ENCODE measurements around the gene PTPRM. TPM values are rescaled to one million over a fixed set of nuclear protein-coding genes. Genes with fewer than 3 reads are reported as not detected.
"Not testable (repeated sequence)": the region's sequence is repeated elsewhere in the genome, so short reads cannot be mapped to it uniquely, and the experiment has no call there.

Gene PTPRM
- total RNA-seq, 1 donor from 2014 or later = 102 TPM

DNA sequence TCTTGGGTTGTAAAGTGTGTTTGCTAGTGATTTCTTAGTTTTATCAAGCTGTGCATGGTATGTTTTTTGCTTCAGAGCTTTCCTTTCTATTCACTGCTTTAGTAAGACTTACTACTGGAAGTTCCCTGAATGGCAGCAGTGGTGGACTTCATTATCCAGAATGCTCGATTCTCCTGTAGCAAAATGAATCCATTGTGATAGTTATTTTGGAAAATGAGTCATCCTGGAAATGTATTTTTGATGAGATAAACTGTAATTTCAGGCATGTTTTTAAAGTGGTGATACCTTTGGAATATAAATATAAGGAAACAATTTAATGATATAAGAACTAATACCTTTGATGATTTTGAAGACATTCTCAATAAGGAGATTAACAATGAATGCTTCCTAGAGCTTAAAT, 387.1 kb downstream of the PTPRM start:
- intact Hi-C loops (cut with DNase I) = loop anchor here (10.0 kb wide), 1 partner anchor 51 kb away; no protein-coding TSS in a partner anchor
- no peak for DNase-seq (ENCODE audit: missing footprints)
- ATAC-seq = no peak

DNA sequence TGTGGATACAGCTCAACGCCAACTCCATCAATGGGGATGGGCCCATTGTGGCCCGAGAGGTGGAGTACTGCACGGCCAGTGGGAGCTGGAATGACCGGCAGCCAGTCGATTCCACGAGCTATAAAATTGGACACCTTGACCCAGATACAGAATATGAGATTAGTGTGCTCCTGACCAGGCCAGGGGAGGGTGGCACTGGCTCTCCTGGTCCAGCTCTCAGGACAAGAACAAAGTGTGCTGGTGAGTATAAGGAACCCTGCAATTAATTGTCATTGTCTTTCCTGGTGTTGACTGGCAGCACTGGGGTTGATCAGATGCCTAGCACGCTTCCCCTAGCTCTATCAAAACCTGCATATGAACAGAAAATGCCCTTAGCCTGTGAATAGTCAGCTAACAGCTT, 388.1 kb downstream of the PTPRM start:
- intact Hi-C loops (cut with DNase I) = loop anchor here (10.0 kb wide), 1 partner anchor 50 kb away; no protein-coding TSS in a partner anchor
- ATAC-seq (no peak), DNase-seq (ENCODE audit: missing footprints) (no peak)

DNA sequence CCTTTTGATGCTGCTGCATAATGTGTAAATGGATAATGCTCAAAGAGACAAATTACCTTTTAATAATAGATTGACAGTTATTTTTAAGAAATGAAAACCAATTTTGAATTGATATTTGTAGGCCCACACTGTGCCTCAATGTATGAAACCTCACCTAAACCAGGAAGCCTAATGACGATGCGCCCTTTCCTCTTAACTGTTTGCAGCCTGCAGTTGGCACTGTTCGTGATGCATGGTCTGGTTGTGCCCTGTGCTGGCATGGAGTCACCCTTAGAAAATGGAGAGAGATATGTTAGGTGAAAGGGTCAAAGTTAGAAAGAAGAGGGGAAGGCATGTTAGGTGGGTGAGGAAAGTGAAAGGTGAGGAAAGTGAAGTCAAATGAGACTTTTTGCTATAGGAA, 390.2 kb downstream of the PTPRM start:
- ATAC-seq = peak; percentile 23
- intact Hi-C loops (cut with DNase I) = loop anchor here (10.0 kb wide), 1 partner anchor 48 kb away; no protein-coding TSS in a partner anchor

DNA sequence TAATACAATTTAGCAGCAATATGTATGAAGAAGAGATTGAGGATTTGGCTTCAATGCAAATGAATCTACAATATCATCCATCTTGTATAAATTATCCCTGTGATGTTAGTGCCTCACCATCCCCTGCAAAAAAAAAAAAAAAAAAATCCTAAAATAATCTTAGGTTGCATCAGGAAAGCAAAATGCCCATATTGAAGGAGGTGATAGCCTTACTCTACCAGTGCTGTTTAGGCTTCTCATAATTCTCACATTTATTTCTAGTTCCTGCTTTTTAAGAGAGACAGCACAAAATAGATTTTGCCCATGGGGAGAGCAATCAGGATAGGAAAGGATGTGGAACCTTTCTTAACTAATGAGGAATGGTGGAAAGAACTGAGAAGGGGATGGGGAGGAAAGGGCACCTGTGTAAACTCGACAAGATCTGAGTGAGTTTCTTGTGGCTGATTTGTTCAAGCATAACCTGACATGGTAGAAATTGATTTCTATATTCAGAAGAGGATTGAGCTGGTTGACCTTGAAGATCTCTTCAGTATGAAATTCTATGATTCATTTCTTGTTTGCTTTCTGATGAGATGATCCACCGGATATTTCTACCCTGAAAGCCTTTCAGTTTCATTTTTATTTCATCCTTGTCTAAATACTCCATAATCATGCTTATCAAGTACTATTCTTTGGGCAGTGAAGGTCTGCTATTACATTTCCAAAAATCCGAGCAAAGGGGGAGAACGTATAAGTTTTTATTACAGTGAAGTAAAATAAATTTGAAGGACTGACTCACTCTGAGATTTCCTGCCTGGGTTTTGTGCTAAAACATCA, 391.2 kb downstream of the PTPRM start:
- intact Hi-C loops (cut with DNase I) = loop anchor here (10.0 kb wide), 1 partner anchor 47 kb away; no protein-coding TSS in a partner anchor
- ATAC-seq (no peak), DNase-seq (ENCODE audit: missing footprints) (no peak)

More for the DNA sequence above, 390.2 kb downstream of the PTPRM start:
- DNase-seq (ENCODE audit: missing footprints) = no peak

DNA sequence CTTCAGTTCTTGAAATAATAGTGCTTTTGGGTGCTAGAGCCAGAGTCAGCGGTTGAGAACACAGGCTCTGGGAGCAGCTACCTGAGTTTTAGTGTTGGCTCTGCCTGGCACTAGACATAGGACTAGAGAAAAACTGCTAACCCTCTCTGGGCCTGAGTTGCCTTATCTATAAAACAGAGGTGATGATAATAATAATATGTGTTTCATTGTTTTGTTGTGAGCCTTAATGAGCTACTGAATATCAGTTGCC, 391.7 kb downstream of the PTPRM start:
- DNase-seq (ENCODE audit: missing footprints) (no peak), ATAC-seq (no peak)
- intact Hi-C loops (cut with DNase I) = loop anchor here (10.0 kb wide), 1 partner anchor 46 kb away; no protein-coding TSS in a partner anchor

DNA sequence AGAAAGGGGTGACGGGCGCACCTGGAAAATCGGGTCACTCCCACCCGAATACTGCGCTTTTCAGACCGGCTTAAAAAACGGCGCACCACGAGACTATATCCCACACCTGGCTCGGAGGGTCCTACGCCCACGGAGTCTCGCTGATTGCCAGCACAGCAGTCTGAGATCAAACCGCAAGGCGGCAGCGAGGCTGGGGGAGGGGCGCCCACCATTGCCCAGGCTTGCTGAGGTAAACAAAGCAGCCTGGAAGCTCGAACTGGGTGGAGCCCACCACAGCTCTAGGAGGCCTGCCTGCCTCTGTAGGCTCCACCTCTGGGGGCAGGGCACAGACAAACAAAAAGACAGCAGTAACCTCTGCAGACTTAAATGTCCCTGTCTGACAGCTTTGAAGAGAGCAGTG, 399.6 kb downstream of the PTPRM start:
- intact Hi-C loops (cut with DNase I) = loop anchor here (10.0 kb wide), 1 partner anchor 78 kb away; no protein-coding TSS in a partner anchor
- ATAC-seq; DNase-seq (ENCODE audit: missing footprints): not testable (repeated sequence)

DNA sequence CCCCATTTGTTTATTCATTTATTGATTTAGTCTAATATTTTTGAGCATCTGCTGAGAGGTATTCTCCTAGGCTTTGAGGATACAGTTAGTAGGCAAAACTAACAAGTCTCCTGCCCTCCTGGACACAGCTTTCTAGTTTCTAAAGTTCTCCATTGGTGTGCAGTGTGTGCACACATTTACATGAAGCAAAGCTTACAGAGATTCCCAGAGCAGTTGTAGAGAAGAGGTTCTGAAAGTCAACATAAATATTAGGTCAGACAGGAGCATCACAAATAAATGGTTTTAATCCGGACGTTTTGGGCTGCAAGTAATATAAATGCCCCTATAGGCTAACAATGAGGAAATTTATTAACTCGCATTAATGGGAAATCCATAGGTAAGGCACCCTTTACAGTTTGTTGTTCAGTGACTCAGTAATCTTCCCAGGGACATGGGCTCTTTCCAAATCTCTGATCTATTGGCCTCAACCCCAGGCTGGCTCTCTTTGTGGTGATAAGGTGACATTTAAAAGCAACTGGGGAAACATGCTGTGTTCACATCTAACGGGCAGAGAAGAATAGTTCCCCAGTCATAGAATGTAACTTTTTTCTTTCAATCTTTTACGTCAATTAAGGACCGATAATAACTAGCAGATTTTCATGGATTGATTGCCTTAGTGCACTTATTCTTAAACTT, 407.2 kb downstream of the PTPRM start:
- ATAC-seq (peak; percentile 48), DNase-seq (ENCODE audit: missing footprints) (no peak)
- intact Hi-C loops (cut with DNase I) = no loop called here

DNA sequence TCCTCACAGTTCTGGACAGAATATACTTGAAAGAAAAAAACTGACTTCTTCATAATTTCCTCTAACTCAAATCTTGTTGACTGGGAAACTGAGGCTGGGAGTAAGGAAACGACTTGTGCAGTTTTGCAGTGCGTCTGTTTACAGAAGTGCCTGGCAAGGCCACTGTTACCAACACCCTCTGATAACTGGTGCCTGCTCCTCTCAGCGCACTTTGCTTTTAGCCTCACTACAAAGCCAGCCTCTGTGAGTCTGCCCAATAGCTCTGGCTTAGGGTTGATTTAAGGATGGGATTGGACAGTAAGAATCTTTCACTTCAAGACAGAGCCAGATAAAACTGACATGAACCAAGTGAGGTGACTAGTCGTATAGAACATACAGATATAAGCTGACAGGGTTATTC, 410.8 kb downstream of the PTPRM start:
- peak; percentile 40 for ATAC-seq
- intact Hi-C loops (cut with DNase I) = no loop called here
- DNase-seq (ENCODE audit: missing footprints) = no peak

DNA sequence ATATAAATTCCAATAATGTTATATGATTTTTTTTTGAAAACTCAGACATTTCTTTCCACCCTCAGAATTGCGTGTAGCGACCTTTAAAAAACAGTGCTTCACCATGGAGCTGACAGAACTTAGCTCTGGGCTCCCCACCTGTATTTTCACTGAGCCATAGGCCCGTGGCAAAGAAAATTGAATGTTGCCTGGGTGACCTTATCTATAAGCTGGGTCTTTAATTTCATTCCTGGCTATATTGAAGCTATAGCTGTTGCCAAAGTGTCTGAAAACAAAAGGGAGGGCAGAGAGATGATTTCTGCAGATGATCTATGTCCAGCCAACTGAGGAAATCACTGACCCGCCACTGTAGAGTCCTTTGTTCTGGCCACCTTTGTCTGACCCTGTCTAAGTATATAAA, 411.7 kb downstream of the PTPRM start:
- ATAC-seq (no peak), DNase-seq (ENCODE audit: missing footprints) (no peak)
- intact Hi-C loops (cut with DNase I) = no loop called here

DNA sequence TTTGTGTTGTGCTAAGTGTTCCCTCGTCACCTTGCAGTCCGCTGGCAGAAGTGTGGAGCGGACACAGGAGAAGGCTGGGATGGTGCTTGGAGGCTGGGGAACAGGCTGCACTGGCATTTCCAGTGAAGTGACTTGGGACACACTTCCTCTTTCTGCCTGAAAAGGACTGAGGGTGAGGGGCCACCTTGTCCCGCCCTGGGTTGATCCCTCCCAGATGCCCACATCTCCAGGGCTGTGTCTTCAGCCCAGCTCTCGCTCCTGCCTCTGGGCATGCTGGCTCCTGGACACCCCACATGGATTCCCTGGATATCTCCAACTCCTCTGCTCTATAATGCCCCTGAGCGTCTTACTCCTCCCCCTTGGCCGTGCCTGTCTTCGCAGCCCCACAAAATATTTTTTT, 412.6 kb downstream of the PTPRM start:
- ATAC-seq (no peak), DNase-seq (ENCODE audit: missing footprints) (no peak)
- intact Hi-C loops (cut with DNase I) = no loop called here

DNA sequence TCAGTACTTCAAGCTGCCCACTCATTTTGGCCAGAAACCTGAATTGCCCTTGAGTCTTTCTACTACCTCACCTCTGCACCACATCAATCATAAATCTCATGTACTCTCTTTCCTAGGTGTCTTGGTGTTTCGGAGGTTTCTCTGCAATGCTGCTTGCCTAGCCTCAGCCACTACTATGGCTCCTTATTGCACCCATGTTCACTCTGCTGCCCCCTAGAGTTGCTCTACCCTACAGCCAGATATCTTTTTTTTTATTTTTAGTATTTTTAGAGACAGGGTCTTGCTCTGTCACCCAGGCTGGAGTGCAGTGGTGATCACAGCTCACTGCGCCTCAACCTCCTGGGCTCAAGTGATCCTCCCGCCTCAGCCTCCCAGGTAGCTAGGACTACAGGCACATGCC, 413.0 kb downstream of the PTPRM start:
- intact Hi-C loops (cut with DNase I) = no loop called here
- no peak for DNase-seq (ENCODE audit: missing footprints)
- no peak for ATAC-seq

DNA sequence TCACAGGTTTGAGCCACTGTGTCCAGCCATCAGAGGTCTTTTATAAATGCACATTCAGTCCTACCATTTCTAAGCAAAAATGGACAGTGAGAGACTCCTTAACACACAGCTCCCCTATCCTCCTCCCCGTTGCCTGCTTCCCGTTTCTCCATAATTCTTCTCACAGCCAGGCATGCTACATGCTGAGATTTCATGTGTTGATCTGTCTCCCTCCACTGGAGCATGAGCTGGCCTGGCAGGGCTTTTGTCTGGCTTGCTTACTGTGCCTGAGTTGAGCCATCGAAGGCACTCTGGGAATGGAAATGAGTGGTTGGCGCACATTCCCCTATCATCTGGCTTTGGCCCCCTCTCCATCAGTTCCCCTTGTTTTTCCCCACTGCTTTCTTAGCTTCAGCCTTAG, 413.5 kb downstream of the PTPRM start:
- intact Hi-C loops (cut with DNase I) = no loop called here
- DNase-seq (ENCODE audit: missing footprints) = no peak
- ATAC-seq = no peak

DNA sequence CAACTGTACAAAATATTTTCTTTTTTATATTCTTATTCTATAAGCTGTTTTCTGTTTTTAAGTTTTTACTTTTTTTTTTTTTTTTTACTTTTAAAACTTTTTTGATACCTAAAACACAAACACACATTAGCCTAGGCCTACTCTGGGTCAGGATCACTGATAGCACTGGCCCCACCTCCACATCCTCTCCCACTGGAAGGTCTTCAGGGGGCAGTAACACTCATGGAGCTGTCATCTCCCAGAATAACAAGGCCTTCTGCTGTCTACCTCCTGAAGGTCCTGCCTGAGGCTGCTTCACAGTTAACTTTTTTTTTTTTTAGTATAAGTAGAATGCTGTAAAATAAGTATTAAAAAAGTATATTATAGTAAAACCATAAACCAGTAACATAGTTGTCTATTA, 415.1 kb downstream of the PTPRM start:
- ATAC-seq (no peak), DNase-seq (ENCODE audit: missing footprints) (no peak)
- intact Hi-C loops (cut with DNase I) = no loop called here

DNA sequence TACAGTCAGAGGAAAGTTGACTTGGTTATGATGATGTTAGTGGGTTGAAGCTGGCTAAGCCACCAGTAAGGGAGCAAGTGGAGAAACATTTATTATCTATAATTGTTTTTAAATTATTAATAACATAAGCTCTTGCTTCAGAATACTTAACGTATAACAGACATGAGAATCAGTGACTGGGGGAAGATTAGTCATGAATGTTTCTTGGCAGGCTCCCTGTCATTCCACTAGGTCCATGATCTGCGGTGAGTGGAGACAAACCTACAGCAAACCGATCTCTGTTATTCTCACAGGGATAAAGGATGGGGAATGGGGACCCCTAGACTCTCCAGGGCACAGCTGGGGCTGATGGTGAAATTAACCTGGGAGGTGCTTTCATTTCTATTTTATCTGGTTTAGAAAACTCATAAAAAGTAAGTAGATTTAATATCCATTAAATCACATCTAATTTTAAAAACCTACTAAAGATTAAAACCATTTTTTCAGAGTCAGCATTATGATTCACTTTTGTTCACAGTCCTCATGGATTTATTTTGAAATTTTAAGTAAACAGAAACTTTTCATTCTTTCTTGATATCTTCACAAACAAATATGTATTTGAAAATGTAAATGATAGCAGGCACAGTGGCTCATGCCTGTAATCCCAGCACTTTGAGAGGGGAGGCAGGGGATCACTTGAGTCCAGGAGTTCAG, 420.3 kb downstream of the PTPRM start:
- intact Hi-C loops (cut with DNase I) = no loop called here
- DNase-seq (ENCODE audit: missing footprints) (no peak), ATAC-seq (no peak)

DNA sequence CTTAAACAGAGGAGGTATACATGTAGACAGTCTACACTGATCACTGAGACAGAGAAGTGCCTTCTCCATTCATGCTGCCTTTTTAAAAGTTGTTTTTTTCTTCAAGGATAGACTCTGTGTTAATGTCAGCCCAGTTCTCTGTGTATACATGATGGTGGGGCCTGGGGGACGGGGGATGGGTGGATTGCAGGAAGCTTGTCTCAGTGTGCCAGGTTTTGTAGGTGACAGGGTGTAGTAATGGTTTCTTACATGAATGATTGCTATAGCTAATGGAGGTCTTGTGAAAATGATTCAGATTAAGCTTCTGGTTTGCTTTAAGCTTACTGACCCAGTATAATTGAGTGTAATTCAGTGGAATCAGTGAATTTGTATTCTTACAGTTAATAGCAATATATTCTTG, 423.6 kb downstream of the PTPRM start:
- DNase-seq (ENCODE audit: missing footprints) = no peak
- no peak for ATAC-seq
- intact Hi-C loops (cut with DNase I) = no loop called here

DNA sequence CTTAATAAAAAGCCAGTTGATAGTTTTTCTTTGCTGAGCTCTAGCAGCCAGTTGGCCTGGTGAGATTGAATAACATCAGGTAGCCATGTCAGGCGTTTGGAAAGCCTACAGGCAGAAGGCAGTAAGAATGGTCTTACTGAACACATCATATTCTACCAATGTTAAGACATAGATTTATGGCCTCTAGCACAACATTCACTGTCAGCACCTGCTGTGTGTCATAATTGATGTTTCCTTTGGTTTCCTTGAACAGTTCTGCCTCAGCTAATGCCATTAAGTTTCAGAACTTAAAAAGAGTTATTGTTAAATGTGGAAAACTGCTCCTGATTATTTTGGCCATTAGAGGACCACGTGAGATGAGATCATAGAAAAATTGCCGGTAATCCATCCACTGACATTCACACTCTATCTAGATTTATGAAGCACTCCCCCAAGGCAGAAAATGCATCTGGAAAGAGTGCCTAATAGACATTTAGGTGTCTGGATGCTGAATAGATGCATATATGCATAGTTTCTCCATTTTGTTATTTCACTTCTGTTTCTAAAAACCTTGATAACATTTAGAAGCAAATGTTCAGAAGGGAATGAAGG, 434.7 kb downstream of the PTPRM start:
- intact Hi-C loops (cut with DNase I) = loop anchor here (10.0 kb wide), 1 partner anchor 47 kb away; no protein-coding TSS in a partner anchor
- DNase-seq (ENCODE audit: missing footprints) (no peak), ATAC-seq (no peak)

DNA sequence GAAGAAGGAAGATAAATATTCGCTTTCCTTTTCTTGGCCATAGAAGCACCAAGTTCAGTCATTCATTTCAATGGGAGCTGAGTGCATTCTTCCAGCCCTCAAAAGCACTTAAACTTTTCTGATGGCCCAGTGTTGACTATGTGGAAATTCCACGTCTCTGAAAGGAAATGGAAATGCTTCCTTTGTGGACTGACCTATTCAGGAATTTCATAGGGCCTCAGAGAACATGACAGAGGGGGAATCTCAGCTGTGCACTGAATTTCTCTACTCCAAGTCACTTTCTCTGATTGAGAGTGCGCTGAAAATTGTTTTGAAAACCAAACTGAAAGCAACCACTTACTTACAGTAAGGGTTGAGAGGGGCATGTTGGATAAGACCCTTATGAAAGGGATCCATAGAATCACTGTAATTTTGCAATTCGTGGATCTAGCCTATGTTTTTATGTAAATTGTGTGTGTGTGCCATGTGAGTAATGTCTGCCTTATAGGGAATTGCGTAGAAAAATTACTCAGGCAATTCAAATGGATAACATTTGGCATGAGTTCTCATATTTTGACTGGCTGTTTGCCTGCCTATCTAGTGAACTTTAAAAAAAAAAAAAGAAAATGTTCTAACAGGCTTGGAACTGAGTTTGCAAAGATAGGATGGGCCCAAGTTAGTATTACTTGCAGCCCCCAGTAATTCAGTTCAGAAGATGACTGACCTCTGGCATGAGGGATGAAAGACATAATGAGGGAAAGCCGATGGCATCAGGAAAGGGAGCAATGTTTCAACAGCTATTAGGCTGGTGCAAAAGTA, 437.0 kb downstream of the PTPRM start:
- intact Hi-C loops (cut with DNase I) = loop anchor here (10.0 kb wide), 1 partner anchor 49 kb away; no protein-coding TSS in a partner anchor
- peak; percentile 49 for ATAC-seq
- no peak for DNase-seq (ENCODE audit: missing footprints)

DNA sequence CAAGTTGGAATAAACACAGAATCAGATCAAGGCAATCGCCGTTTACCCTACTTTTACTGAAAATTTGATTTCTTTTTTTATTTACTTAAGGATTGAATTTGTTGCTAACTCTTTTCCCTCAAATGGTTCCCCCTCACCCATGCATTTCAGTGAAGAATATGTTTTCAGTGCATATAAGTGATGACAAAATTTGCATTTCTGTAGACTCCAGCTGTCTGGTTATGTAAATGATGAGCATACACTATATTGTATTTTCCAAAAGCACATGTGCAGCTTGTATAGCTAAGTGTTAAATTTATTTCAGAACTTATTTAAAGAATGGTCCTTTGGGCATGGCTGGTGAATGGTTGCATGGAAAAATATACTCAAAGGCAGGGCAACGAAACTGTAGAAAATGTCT, 437.7 kb downstream of the PTPRM start:
- intact Hi-C loops (cut with DNase I) = loop anchor here (10.0 kb wide), 1 partner anchor 50 kb away; no protein-coding TSS in a partner anchor
- ATAC-seq = no peak

More for the DNA sequence above, 437.7 kb downstream of the PTPRM start:
- no peak for DNase-seq (ENCODE audit: missing footprints)

Data from Right ventricle myocardium inferior (tissue), 1 donor.